PFSK-1 (cell line): ENCODE measurements around the gene SETD4.

Experiments
- FOXP2 ChIP-seq: optimal IDR thresholded peaks from 2 replicates; pipeline ENCODE3; 2011; ENCODE audit warnings: borderline replicate concordance, control low read depth, inconsistent platforms; ENCODE audit not compliant: insufficient read depth; ENCODE audit errors: extremely low read length, extremely low read depth
- POLR2AphosphoS5 ChIP-seq: IDR thresholded peaks from 2 replicates; pipeline ENCODE4 v1.6.1; 2012; ENCODE audit warnings: low read depth, mild to moderate bottlenecking, control low read depth, low read length, moderate library complexity
- SIN3A ChIP-seq: IDR thresholded peaks from 2 replicates; pipeline ENCODE4 v1.6.1; 2012; ENCODE audit warnings: mild to moderate bottlenecking, low read length, moderate library complexity, borderline replicate concordance; ENCODE audit not compliant: insufficient read depth
- TAF1 ChIP-seq: IDR thresholded peaks from 2 replicates; pipeline ENCODE4 v1.6.1; 2012; ENCODE audit warnings: low read length, control low read depth, borderline replicate concordance; ENCODE audit not compliant: insufficient read depth
- TF ChIP-seq, protein P1 (sequence below), 2 experiments: IDR thresholded peaks; 2 replicates each; pipeline versions ENCODE4 v1.6.1 to v1.8.0; 2011 to 2012; ENCODE audit warnings: low read depth in 2 of 2, low read length in 2 of 2, control low read depth in 1 of 2, inconsistent platforms in 1 of 2, mild to moderate bottlenecking in 1 of 2, moderate library complexity in 1 of 2; ENCODE audit not compliant: insufficient read depth in 1 of 2

DNA sequence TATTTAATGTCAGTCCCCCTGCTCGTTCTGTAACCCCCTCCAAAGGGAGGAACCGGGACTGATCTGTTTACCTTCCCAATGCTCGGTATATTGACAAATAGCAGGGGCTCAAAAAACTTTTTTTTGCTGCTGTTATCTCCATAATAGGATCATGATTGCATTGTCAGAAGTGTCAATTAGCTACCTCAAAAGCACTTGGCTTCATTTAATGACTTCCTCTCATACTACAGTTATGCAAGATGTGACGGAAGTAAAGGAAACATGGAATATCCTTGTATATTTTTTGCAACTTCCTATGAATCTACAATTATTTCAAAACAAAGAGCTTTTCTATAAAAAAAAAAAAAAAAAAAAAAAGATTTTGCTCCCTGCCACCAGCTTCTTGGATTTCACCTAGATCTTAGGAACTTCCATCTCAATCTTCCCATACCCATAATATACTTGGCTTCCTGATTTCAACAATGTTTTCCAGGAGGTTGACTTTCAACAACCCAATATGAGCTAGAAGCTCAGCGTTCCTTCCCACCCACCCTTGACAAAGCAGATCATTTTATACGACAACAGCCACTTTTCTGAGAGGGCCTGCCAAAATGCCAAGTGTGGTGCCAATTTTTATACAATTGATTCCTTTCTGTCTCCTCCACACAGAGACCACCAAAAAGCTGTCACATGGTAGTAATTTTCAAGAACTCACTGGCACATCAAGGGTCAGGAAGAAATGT, 71.7 kb downstream of the SETD4 start:
- TF ChIP-seq, protein P1, sequence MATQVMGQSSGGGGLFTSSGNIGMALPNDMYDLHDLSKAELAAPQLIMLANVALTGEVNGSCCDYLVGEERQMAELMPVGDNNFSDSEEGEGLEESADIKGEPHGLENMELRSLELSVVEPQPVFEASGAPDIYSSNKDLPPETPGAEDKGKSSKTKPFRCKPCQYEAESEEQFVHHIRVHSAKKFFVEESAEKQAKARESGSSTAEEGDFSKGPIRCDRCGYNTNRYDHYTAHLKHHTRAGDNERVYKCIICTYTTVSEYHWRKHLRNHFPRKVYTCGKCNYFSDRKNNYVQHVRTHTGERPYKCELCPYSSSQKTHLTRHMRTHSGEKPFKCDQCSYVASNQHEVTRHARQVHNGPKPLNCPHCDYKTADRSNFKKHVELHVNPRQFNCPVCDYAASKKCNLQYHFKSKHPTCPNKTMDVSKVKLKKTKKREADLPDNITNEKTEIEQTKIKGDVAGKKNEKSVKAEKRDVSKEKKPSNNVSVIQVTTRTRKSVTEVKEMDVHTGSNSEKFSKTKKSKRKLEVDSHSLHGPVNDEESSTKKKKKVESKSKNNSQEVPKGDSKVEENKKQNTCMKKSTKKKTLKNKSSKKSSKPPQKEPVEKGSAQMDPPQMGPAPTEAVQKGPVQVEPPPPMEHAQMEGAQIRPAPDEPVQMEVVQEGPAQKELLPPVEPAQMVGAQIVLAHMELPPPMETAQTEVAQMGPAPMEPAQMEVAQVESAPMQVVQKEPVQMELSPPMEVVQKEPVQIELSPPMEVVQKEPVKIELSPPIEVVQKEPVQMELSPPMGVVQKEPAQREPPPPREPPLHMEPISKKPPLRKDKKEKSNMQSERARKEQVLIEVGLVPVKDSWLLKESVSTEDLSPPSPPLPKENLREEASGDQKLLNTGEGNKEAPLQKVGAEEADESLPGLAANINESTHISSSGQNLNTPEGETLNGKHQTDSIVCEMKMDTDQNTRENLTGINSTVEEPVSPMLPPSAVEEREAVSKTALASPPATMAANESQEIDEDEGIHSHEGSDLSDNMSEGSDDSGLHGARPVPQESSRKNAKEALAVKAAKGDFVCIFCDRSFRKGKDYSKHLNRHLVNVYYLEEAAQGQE (IDR thresholded peaks at IDR 0.05; ENCODE audit: insufficient read depth in 1 of 2, low read depth in 2 of 2, low read length in 2 of 2) = no peak
- no peak for TF ChIP-seq POLR2AphosphoS5
- TF ChIP-seq SIN3A = no peak
- no peak for TF ChIP-seq TAF1
- TF ChIP-seq FOXP2 = no peak
